HUES48 (cell line): Measurements from ENCODE around the gene MSANTD3.
"Not testable (repeated sequence)": the region's sequence is repeated elsewhere in the genome, so short reads cannot be mapped to it uniquely, and the experiment has no call there.

Source experiments
- H3K27ac ChIP-seq: one replicate; pipeline ENCODE4 v1.7.0; 2013; ENCODE audit warnings: low read depth, low read length, inconsistent platforms
- H3K27me3 ChIP-seq: 2 replicates; pipeline ENCODE4 v1.6.1; 2013; ENCODE audit warnings: mild to moderate bottlenecking, low read length; ENCODE audit not compliant: control insufficient read depth, insufficient read depth
- H3K36me3 ChIP-seq: 2 replicates; pipeline ENCODE4 v1.6.1; 2013; ENCODE audit warnings: low read length; ENCODE audit not compliant: control insufficient read depth, insufficient read depth
- H3K4me1 ChIP-seq: 2 replicates; pipeline ENCODE4 v1.6.1; 2013; ENCODE audit warnings: mild to moderate bottlenecking, low read length; ENCODE audit not compliant: control insufficient read depth, insufficient read depth
- H3K4me3 ChIP-seq: 2 replicates; pipeline ENCODE4 v1.5.1; 2013; ENCODE audit warnings: mild to moderate bottlenecking, low read depth, low read length
- H3K9ac ChIP-seq: 2 replicates; pipeline ENCODE4 v1.6.1; 2013; ENCODE audit warnings: mild to moderate bottlenecking, low read depth, low read length, moderate library complexity
- H3K9me3 ChIP-seq: 2 replicates; pipeline ENCODE4 v1.6.1; 2013; ENCODE audit warnings: low read length; ENCODE audit not compliant: control insufficient read depth, insufficient read depth

Gene MSANTD3

GRCh38 chr9:100430286-100430940 is 3.5 kb downstream of the MSANTD3 start:
- Histone ChIP-seq H3K9ac (no peak overlapping the region), H3K4me1 (peaks cover 25% of the 10 kb centered on the region), H3K9me3 (no peaks in the 10 kb centered on the region), H3K4me3 (no peak overlapping the region), H3K36me3 (no peaks in the 10 kb centered on the region), H3K27me3 (no peaks in the 10 kb centered on the region), H3K27ac (no peak overlapping the region)

GRCh38 chr9:100431886-100432285 is 4.9 kb downstream of the MSANTD3 start:
- H3K27me3 ChIP-seq, result no peaks in the 10 kb centered on the region
- no peak overlapping the region for H3K4me3 ChIP-seq
- peaks cover 18% of the 10 kb centered on the region for H3K4me1 ChIP-seq
- H3K9ac ChIP-seq, result no peak overlapping the region
- H3K36me3 ChIP-seq, result no peaks in the 10 kb centered on the region
- no peaks in the 10 kb centered on the region for H3K9me3 ChIP-seq
- no peak overlapping the region for H3K27ac ChIP-seq

GRCh38 chr9:100432736-100433135 is 5.8 kb downstream of the MSANTD3 start:
- Histone ChIP-seq H3K9me3 (no peaks in the 10 kb centered on the region), H3K4me1 (peaks cover 18% of the 10 kb centered on the region), H3K27ac (no peak overlapping the region), H3K4me3 (no peak overlapping the region), H3K27me3 (no peaks in the 10 kb centered on the region), H3K9ac (no peak overlapping the region), H3K36me3 (no peaks in the 10 kb centered on the region)

GRCh38 chr9:100436571-100436970 is 9.6 kb downstream of the MSANTD3 start:
- H3K27ac ChIP-seq, result no peak overlapping the region
- H3K4me1 ChIP-seq, result no peaks in the 10 kb centered on the region; the same call in 1 of the 2 replicates
- no peak overlapping the region for H3K4me3 ChIP-seq
- H3K9ac ChIP-seq, result no peak overlapping the region
- H3K36me3 ChIP-seq, result no peaks in the 10 kb centered on the region
- H3K9me3 ChIP-seq, result no peaks in the 10 kb centered on the region
- H3K27me3 ChIP-seq, result no peaks in the 10 kb centered on the region

- Histone ChIP-seq H3K4me1 (no peaks in the 10 kb centered on the region; the same call in 1 of the 2 replicates), H3K4me3 (no peak overlapping the region), H3K9me3 (no peaks in the 10 kb centered on the region), H3K27ac (no peak overlapping the region), H3K27me3 (no peaks in the 10 kb centered on the region), H3K36me3 (peaks cover 4% of the 10 kb centered on the region; the same call in 1 of the 2 replicates), H3K9ac (no peak overlapping the region)
Observed at GRCh38 chr9:100437860-100438805, 11.2 kb downstream of the MSANTD3 start.

- H3K36me3 ChIP-seq, result peaks cover 14% of the 10 kb centered on the region
- no peak overlapping the region for H3K27ac ChIP-seq
Observed at GRCh38 chr9:100440071-100440470, 13.1 kb downstream of the MSANTD3 start.

DNA sequence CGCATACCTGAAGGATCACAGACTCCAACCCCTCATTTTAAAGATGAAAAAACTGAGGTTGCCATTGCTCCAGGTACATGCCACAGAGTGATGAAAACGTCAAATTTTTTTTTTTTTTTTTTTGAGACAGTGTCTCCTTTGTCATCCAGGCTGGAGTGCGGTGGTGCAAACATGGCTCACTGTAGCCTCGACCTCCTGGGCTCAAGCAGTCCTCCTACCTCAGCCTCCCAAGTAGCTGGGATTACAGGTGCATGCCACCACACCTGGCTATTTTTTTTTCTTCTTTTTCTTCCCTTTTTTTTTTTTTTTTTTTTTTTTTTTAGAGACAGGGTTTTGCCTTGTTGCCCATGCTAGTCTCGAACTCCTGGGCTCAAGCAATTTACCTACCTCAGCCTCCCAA is 13.5 kb downstream of the MSANTD3 start:
- H3K36me3 ChIP-seq, result peaks cover 14% of the 10 kb centered on the region
- not testable (repeated sequence) for H3K4me3 ChIP-seq, H3K9ac ChIP-seq, H3K4me1 ChIP-seq, H3K27ac ChIP-seq, H3K9me3 ChIP-seq, H3K27me3 ChIP-seq

More at GRCh38 chr9:100440071-100440470, 13.1 kb downstream of the MSANTD3 start:
- Histone ChIP-seq H3K4me1 (no peaks in the 10 kb centered on the region; the same call in 1 of the 2 replicates), H3K4me3 (no peak overlapping the region), H3K9ac (no peak overlapping the region), H3K9me3 (no peaks in the 10 kb centered on the region), H3K27me3 (no peaks in the 10 kb centered on the region)

- peaks cover 8% of the 10 kb centered on the region for H3K4me1 ChIP-seq
- no peaks in the 10 kb centered on the region for H3K27me3 ChIP-seq
- H3K4me3 ChIP-seq, result no peak overlapping the region
- H3K36me3 ChIP-seq, result peaks cover 18% of the 10 kb centered on the region
- no peak overlapping the region for H3K9ac ChIP-seq
- no peaks in the 10 kb centered on the region for H3K9me3 ChIP-seq
- H3K27ac ChIP-seq, result no peak overlapping the region
Observed at GRCh38 chr9:100441911-100442361, 15.0 kb downstream of the MSANTD3 start.

DNA sequence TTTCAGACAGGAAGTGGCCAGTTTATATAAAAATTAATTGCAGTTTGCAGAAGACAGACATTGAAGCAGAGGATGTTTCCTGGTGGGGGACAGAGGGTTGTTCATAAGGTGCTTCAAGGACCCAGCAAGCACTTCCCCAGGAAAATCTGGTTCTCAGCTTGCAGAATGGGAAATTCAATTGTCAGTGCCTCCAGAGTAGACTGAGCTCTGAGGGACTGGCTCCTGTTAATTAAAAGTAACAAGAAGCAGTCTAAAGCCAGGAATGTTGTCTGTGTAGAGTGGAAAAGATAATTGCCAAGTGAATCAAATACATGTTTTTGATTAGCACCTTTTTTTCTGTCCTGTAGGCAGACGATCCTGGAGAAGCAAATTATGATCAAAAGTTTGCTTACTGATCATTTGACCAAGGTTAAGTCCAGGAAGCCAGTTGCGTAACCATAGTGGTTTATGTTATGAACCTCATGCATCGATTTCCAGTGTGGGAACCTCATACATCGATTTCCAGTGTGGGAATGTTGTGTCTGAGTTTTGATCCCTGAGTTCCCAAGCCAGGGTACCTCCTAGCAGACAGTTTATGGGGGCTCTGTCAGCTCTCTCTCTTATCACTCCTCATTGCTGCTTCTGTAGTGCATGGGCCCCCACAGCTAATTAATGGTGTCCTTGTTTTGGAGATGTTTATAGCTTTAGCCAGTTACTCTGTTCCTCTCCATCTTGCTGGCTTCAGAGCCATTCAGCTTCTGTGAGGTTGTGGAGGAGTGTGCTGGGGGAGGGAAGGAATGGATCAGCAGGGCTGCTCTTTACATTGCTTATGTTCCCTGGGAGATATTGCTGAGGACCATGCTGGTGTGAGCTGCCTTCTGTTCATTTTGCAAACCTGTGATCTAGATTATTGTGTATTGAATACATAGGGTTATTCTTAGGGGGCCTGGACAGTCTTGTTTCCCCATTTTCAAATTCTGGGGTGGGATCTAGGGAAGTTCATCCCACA is 17.1 kb downstream of the MSANTD3 start:
- H3K4me1 ChIP-seq, result peaks cover 13% of the 10 kb centered on the region
- no peak overlapping the region for H3K4me3 ChIP-seq
- H3K36me3 ChIP-seq, result peaks cover 18% of the 10 kb centered on the region
- no peak overlapping the region for H3K27ac ChIP-seq
- H3K27me3 ChIP-seq, result no peaks in the 10 kb centered on the region
- no peaks in the 10 kb centered on the region for H3K9me3 ChIP-seq
- no peak overlapping the region for H3K9ac ChIP-seq

DNA sequence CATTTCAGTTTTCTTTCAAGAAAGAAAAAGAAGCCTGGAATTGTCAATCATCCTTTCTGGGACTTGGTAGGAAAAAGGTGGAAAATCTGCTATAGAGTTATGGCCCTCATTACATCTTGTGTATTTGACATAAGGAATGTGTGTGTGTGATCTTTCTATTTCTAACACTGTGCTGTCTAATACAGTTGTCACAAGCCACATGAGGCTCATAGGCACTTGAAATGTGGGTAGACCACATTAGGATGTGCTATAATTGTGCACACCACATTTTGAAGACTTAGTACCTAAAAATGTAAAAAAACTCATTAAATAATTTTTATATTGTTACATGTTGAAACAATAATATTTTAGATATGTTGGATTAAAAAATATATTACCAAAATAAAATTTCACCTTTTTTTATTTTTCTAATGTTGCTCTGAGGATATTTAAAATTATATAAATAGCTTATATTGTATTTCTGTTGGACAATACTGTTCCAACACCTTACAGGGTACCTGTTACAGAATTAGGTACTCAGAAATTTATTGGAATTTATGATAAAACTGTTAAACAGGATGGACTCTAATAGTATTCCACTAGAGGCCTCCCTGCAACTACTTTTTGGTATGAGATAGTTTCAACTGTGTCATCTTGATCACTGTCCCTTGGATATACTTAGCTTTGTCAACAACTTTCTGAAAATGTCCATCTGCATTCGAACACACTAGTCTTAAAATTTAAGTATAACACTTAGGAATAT is 18.4 kb downstream of the MSANTD3 start:
- H3K27ac ChIP-seq, result no peak overlapping the region
- H3K36me3 ChIP-seq, result peaks cover 19% of the 10 kb centered on the region
- H3K9ac ChIP-seq, result no peak overlapping the region
- H3K4me1 ChIP-seq, result peaks cover 13% of the 10 kb centered on the region
- H3K9me3 ChIP-seq, result no peaks in the 10 kb centered on the region
- no peaks in the 10 kb centered on the region for H3K27me3 ChIP-seq
- no peak overlapping the region for H3K4me3 ChIP-seq
